GM13977 (cell line): ENCODE data around the gene IL4.
"Not testable (repeated sequence)": the region's sequence is repeated elsewhere in the genome, so short reads cannot be mapped to it uniquely, and the experiment has no call there.

Experiments used
- DNase-seq: peaks from one replicate; pipeline ENCODE4 v3.0.0; 2012; ENCODE audit warnings: low spot score
- CTCF ChIP-seq: IDR thresholded peaks from 2 replicates; pipeline ENCODE4 v1.5.1; 2012; ENCODE audit warnings: mild to moderate bottlenecking, control low read depth; ENCODE audit not compliant: insufficient read depth; ENCODE audit errors: extremely low read depth, missing control alignments
- in situ Hi-C: fragments of 300-500 bp; cut with MboI; formaldehyde crosslinking; loops from one replicate; pipeline ENCODE4 v1.12.0; 2022; ENCODE audit warnings: low sequenced_read_pairs, low pct_unique_long_range_greater_than_20kb, mixed read lengths, inconsistent platforms; ENCODE audit not compliant: unreplicated experiment

The IL4 gene

GRCh38 chr5:132687995-132688394 is 14.2 kb downstream of the IL4 start:
- no peak for DNase-seq
- TF ChIP-seq CTCF, result no peak
- in situ Hi-C loops, result no loop called here

GRCh38 chr5:132688536-132689339 is 14.9 kb downstream of the IL4 start:
- DNase-seq, result no peak
- in situ Hi-C loops, result no loop called here
- TF ChIP-seq CTCF, result no peak

GRCh38 chr5:132689513-132689912 is 15.7 kb downstream of the IL4 start:
- in situ Hi-C loops, result no loop called here
- TF ChIP-seq CTCF, result no peak

GRCh38 chr5:132690156-132690555 is 16.4 kb downstream of the IL4 start:
- in situ Hi-C loops, result no loop called here
- no peak for DNase-seq
- TF ChIP-seq CTCF, result no peak

More at GRCh38 chr5:132689513-132689912, 15.7 kb downstream of the IL4 start:
- DNase-seq, result no peak

- DNase-seq, in situ Hi-C loops: not testable (repeated sequence)
Observed at GRCh38 chr5:132691755-132692631, 18.2 kb downstream of the IL4 start.

GRCh38 chr5:132692632-132692967 is 18.8 kb downstream of the IL4 start:
- TF ChIP-seq CTCF, result no peak
- in situ Hi-C loops, result no loop called here
- DNase-seq, result no peak

GRCh38 chr5:132695956-132696355 is 22.2 kb downstream of the IL4 start:
- DNase-seq, result no peak
- no peak for TF ChIP-seq CTCF
- in situ Hi-C loops, result no loop called here
